Heart left ventricle (tissue), 13 donors: ENCODE measurements around the gene NFYA.

Experiments
- CTCF ChIP-seq, 12 donors: fragments of 200-600 bp; sonication (generic) in 4 of 12; IDR thresholded peaks; one replicate each; pipeline versions ENCODE4 v1.5.0 to v1.8.0; 2018 to 2022; ENCODE audit warnings: antibody characterized with exemption in 12 of 12, mild to moderate bottlenecking in 5 of 12
- POLR2A ChIP-seq, 2 donors: fragments of 450-650 bp; IDR thresholded peaks; one replicate each; pipeline ENCODE4 v1.6.1; 2017; ENCODE audit warnings: antibody characterized with exemption in 2 of 2, mild to moderate bottlenecking in 2 of 2, moderate library complexity in 2 of 2
- donor health status: ischemic (EF 13 %, LVEDD 7.1; RV severe dilation, severe dysfunction).
- donor health status: DM: no; HTN: yes; CAD: no.
- donor health status: DM: no; HTN: no; CAD: no.
- donor health status: ischemic (EF 25% LVEDD 6.9; RV normal size, moderate dysfunction).
- donor health status: ischemic (EF 25% LVEDD 5.7; RV mildly dilated, moderate dysfunction).
- donor health status: ischemic (EF 35%, LVEDD 5.7; RV mildly dilated, moderate dysfunction).
- donor health status: nonischemic (EF 11% LVEDD 7.7; RV severe dilation, severe dysfunction).
- donor health status: DM: yes; HTN: yes; CAD: no.
- donor health status: PGD.
- donor health status: ischemic (EF 29% LVEDD 5.4; RV normal size, mild dysfunction).
- donor health status: nonischemic (EF 23%, LVEDD 6.1; RV moderate dilation, normal function).

- TF ChIP-seq CTCF (IDR thresholded peaks at IDR 0.05), result no peak
- no peak for TF ChIP-seq POLR2A (IDR thresholded peaks at IDR 0.05)
These were observed 15.8 kb upstream of the NFYA start for GRCh38 chr6:41056768-41057490.
